Measurements from ENCODE around the gene CEP95.
"Not testable (repeated sequence)": the region's sequence is repeated elsewhere in the genome, so short reads cannot be mapped to it uniquely, and the experiment has no call there.

Gene CEP95, protein sequence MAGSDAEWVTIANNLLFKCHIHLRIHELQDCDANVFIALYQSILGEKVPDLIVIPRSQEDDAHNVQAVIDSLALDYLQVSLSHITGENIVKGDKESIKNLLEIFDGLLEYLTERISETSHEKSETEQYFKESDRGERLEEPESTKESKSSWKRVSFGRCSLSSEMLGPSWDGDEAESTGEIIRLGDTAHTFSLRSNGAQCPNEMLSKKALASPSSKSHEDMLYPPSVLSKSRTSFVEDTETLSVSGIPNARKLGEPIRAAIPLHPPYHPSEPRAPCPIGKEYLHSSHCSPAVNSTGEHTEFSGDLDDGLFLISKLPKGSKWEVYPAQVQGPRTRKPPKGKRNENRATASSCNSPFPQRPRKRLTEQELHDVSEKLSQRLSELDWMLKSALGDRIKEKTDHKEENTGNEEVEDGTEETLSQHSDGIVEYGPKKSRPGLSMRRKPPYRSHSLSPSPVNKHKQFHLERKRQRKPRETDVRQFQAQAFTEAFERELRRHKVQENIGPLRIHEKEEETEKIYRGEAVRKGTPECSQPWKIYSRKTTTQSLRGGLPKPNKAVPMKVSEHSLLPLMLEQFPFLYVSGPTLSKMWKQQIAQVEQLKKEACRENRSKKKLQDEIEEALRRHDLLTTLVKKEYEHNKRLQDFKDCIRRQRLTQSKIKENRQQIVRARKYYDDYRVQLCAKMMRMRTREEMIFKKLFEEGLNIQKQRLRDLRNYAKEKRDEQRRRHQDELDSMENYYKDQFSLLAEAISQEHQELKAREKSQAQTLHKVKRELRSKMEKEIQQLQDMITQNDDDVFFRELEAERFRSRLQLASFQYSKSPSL

DNA sequence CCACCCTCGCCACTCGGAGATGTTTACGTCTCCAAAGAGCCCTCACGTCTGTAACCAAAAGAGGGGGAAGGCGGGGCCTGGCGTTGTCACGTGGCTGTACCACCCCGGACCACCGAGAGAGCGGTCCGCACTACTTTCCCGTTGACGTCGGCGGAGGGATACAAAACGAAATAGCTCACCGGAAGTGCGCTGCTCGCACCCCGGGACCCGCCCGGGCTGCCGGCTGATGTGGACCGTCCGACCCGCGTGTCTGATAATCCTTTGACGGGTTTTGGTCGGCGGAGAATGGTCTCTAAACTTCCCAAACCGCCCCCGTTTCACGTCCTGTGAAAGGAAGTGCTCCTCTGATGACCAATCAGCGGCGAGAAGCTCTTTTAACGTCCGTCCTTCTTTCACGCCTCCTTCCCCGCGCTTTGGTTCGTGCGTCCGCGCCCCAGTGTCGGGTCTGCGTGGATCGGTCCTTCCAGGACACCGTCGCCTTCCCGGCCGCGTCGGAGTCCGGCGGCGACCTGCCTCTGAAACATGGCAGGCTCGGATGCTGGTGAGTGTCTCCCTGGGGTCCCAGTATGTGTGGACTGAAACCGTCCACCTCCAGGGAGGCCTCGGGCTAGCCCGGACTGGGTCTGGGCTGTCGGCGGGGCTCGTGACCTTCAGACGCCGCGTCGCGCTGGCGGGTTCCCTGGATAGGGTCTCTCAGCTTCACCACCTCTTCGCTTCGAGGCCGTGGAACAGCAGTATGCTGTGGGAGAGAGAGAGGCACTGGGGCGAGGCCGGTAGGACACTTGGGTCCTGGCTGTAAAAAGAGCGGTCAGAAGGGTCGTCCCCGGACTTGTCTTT, at the start of gene CEP95:
CEP95 (plus strand) TSS at position 402 of the 837 bp plus-strand sequence; CDS start at position 523, 121 bp downstream.
- DNase-seq: peak; percentile 98

DNA sequence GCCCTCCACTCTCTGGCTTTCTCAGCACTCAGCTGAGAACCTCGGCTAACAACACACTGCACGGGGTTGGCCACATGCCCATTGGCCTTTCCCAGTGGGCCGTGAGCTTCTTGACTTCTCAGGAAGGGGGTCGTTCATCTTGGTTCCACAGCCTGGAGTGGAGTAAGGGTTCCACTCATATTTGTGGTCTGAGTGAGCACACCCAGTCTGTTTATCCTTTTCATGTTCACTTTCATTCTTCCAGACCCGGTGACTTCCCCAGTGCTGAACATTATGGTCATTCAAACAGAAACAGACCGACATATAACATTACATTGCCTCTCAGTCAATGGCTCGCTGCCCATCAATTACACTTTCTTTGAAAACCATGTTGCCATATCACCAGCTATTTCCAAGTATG, 49.6 kb upstream of the CEP95 start:
- no peak for DNase-seq

DNA sequence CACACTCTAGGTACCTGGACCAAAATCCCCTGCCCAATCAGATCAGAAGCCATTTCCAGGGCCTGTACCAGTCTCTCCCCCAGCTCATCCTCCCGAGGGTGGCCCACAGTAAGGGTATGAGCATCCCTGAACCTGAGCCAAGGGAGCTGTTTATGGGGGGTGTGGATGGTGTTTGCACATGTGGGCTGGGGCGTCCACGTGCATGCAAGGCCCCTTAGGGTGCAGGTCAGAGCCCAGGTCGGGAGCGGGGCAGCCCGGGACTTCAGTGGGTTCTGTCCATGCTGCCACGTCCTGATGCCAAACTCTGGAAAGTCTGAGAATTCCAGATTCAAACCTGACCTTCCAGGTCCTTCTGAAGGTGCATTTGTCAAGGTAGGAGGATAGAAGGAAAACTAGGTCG, 48.0 kb upstream of the CEP95 start:
- DNase-seq: no peak

DNA sequence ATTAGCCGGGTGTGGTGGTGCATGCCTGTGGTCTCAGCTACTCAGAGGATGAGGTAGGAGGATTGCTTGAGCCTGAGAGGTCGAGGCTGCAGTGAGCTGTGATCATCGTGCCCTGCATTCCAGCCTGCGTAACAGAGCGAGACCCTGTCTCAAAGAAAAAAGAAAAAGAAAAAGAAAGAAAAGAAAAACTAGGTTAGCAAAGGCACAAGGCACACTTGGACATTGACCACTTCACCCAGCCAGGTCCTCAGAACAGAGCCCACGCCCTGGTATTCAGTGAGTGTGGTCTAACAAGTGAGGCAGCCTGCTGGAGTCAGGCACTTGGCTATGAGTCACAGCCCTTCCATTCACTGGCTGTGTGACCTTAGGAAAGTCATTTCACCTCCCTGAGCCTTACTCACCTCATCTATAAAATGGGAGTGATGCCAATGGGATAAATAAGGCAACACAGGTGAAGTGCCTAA, 47.5 kb upstream of the CEP95 start:
- DNase-seq: no peak

DNA sequence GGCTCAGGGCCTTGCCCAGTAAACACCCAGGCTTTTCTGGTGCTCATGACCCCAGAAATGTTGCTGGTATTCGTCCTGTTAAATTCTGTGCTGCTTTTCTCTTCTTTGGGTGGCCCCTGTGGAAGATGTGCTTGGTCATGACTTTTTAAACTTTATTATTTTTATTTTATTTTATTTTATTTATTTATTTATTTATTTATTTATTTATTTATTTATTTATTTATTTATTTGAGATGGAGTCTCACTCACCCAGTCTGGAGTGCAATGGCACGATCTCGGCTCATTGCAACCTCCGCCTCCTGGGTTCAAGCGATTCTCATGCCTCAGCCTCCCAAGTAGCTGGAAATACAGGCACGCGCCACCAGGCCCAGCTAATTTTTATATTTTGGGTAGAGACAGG, 47.0 kb upstream of the CEP95 start:
- not testable (repeated sequence) for DNase-seq

DNA sequence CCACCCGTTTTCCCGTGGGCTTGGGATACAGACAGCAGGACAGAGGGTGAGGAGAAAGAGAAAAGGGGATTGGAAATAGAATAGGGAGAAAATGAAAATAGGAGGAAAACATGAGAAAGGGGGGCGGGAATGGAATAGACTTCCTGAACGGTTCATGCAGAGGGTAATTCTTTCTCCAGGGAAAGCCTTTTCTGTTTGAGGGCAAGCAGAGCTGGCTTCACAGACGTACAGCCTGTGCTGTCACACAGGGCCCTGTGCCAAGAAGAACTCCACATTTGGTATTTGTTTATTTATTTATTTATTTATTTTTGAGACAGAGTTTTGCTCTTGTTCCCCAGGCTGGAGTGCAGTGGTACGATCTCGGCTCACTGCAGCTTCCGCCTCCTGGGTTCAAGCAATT, 45.8 kb upstream of the CEP95 start:
- DNase-seq: no peak

DNA sequence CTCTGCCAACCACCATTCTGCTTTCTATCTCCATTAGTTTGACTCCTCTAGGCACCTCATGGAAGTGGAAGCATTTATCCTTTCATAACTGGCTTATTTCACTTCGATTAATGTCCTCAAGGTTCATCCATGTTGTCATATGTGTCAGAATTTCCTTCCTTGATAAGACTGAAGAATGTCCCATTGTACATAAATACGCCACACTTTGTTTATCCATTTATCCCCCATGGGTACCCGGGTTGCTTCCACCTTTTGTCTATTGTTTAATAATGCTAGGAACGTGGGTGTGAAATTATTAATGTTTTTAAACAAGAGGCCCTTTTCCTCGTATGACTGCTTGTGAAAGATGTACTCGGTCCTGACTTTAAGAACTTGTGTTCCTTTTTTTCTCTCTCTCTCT, 45.0 kb upstream of the CEP95 start:
- no peak for DNase-seq

DNA sequence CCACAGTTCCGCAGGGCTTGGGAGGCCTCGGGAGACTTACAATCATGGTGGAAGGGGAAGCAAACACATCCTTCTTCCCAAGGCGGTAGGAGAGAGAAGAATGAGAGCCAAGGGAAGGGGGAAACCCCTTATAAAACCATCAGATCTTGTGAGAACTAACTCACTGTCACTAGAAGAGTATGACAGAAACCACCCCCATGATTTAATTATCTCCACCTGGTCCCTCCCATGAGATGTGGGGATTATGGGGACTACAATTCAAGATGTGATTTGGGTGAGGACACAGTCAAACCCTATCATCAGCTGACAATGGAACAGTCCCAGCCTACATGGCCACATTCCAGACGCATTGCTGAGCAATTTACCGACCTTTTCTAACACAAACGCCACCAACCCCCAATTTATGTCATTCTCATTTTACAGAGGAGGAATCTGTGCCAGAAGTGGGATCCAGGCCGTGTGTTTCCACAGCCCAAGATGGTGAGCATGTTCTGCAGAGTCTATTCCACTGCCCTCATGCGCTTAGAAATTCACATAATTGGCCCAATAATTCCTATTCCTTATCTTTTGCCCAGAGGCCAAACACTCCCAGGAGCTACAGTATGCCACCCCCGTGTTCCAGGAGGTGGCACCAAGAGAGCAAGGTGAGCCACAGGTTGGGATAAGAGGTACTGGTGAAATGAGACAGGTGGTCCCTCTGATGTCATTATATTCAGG, 40.6 kb upstream of the CEP95 start:
- no peak for DNase-seq

DNA sequence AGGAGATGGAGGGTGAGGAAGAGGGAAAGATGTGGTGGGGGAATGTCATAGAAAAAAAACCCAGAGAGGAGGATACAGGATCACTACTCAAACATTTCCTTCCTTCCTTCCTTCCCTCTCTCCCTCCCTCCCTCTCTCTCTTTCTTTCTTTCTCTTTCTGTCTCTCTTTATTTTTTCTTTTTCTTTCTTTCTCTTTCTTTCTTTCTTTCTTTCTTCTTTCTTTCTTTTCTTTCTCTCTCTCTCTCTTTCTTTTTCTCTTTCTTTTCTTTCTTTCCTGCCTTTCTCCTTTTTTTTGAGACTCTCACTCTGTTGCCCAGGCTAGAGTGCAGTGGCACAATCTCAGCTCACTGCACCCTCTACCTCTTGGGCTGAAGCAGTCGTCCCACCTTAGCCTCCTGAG, 39.9 kb upstream of the CEP95 start:
- DNase-seq: not testable (repeated sequence)

DNA sequence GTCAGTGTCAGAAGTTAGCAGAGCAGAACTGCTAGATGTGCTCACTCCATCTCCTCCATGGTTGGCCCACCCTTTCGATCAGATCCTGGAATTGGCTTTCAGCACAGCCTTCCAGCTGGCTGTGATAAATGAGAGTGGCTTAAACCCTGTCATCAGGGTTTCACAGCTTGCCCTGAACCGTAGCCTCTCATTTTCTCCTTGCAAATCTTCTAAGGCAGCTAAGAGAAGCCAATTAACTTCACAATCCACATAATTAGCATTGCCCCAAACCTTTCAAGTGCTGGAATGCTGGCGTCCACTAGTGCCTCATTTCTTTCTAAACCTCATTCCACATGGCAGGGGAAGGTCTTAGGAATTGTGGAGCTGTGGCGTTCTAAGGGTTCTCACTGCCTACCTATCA, 36.2 kb upstream of the CEP95 start:
- no peak for DNase-seq

DNA sequence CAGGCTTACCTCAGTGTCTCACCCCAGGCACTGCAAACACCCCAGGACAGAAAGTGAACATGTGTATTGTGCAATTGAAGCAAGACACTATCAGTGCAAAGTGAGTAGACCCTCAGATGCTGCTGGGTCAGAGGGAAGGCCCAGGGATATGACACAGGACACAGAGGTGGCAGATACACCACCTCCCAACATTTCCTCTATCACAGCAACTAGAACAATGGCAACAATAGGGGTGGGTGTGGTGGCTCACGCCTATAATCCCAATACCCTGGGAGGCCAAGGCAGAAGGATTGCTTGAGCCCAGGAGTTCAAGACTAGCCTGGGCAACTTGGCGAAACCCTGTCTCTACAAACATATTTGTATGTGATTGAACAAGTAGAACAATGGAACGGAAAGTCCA, 35.3 kb upstream of the CEP95 start:
- DNase-seq: no peak

DNA sequence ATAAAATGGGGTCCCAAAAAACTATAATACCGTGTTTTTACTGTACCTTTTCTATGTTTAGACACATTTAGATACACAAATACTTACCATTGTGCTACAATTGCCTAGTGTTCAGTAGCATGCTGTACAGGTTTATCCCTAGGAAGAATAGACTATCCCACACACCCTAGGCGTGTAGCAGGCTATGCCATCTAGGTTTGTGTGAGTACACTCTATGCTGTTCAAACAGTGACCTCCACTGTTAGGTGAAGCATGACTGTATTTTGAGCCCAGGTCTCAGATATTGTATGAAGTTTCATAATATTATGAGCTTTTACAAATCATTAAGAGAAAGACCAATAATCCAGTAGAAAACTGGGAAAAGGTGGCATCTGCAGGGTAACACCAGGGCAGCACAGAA, 34.2 kb upstream of the CEP95 start:
- DNase-seq: no peak

DNA sequence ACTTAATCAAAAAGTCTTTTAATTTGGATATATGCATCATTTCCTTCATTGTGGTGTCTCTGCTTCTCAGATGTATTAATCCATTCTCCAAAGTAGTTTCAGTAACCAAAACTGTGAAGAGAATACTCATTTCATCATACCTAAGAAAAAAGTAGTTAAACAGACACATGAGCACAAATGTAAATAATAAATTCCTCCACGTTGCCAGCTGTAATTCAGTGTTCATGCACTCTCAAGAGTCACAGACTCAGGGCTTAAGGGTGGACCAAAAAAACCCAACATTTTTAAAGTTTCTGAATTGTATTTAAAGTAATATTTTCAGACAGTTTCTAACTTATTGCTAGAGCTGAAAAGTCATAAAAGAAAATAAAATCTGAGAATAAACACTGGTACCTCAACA, 28.9 kb upstream of the CEP95 start:
- DNase-seq: no peak

DNA sequence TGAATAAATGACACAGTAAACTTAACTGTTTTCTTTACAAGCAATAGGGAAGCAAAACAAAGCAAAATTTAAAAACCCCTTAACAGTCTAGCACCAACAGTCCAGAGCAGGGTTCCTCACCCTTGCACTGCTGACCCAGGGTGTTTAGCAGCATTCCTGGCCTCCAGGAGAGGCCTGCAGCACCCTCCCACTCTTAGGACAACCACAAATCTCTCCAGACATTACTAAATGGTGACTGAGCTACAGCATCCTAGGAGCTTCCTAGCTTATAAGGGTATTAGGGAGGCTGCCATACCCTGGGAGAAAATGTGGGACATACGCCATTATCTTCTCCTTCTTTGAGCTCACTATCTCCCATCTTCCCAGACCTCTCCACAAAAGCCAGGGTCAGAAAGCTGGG, 25.8 kb upstream of the CEP95 start:
- no peak for DNase-seq

DNA sequence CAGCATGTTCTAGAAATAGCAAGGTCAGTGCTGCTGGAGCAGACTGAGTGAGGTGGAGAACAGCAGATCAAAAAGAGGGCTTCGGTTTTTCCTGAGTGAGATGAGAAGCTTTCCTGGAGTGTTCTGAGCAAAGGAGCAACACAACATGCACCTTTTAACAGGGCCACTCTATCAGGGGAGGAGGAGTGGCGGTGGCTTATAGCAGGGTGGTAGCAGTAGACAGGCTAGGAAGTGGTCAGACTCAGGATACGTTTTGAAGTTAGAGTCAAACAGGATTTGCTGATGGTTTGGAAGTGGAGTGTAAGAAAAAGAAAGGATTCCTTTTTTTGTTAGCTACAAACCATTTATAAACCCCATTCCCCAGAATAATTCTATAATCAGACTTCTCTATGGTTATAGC, 22.4 kb upstream of the CEP95 start:
- DNase-seq: no peak

DNA sequence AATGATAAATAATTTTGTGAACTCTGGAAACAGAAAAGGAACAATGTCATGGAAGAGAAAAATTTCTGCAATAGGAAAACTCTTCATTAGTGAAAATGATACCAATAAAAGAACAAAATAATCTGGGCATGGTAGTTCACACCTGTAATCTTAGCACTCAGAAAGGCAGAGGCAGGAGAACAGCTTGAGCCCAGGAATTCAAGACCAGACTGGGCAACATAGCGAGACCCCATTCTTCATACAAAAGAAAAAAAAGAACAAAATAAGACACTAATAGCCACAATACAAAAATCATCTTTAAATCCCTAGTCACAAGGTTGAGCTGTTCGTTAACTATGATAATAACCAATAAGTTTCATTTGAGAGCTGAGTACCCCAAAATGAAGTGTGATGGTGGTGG, 18.5 kb upstream of the CEP95 start:
- no peak for DNase-seq

DNA sequence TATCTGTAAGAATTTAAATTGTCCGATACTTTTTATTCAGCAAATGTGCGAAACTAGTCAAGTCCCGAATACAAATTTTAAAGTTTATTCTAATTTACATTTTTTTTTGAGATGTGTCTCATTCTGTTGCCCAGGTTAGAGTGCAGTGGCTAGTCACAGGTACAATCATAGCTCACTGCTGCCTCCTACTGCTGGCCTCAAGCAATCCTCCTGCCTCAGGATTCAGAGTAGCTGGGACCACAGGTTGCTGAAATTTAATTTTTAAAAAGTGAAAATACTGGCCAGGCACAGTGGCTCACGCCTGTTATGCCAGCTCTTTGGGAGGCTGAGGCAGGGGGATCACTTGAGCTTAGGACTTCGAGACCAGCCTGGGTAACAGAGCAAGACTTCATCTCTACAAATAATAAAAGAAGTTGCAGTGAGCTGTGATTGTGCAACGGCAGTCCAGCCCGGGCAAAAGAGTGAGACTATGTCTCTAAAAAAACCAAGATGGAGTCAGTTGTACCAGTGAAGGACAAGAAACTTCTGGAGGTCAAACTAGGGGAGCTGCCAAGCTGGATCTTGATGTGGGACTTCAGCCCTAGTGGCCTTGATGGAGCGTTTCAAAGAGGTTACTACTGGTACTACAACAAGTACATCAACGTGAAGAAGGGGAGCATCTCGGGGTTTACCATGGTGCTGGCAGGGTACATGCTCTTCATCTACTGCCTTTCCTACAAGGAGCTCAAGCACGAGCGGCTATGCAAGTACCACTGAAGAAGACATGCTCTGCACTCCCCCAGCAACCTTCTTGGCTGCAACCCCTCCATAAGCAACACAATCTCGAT, 15.5 kb upstream of the CEP95 start:
- peak; percentile 79 for DNase-seq

DNA sequence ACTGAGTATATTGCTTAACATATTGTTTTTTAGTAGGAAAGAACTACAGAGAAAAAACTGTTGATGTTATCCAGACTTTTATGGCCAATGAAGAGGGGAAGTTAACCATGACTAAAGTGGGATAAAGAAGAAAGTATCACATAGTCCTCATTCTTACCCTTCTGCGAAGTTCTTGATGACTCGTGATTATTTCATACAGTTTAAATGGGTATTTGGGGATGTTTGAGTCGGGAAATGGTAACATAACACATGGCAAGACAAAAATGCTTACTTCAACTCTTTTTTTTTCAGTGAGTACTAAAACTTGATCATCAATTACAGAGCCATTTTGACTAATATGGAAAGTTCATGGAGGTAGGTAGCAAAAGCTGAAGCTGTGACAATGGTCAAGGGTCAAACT, 14.8 kb upstream of the CEP95 start:
- DNase-seq: no peak

DNA sequence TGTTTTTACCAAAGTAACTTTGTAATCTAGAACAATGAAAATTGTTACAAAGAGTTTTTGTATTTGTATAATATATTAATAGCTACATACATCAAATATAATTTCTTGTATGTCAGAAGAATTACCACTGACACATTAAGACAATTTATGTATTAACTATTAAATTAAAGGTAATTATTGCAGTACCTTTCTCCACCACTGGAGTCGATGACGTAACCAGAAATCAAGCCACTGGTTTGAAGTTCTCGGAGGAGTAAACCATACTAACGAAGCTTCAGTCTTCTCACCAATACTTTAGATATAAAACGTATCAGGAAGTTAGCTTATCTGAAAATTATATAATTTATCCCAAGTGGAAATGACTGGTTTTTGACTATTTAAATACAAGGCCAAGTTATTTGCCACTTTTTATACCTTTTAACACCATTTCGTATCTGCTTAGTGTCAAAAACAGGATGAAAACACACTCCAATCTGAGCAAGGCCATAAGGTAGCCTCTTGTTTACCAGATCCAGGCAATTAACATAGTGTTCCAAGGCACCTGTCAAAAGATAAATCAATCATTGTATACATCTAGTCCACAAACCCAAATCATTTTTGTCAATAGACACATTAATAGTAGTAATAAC, 14.2 kb upstream of the CEP95 start:
- peak; percentile 77 for DNase-seq

DNA sequence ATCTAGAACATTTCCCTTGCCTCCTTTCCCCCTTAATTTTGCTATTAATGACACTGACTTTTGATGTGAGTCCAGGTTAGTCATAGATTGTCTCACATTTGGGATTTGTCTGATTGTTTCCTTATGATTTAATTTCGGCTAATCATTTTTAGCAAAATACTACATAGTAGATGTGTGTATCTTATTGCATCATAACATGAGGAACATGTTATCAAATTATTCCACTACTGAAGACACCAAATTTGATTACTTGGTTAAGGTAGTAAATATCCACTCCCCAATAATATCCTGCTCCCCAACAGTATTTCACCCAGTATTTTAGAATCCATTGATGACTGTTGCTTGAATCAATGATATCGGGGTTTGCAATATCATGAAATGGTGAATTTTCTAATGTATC, 12.7 kb upstream of the CEP95 start:
- DNase-seq: no peak

DNA sequence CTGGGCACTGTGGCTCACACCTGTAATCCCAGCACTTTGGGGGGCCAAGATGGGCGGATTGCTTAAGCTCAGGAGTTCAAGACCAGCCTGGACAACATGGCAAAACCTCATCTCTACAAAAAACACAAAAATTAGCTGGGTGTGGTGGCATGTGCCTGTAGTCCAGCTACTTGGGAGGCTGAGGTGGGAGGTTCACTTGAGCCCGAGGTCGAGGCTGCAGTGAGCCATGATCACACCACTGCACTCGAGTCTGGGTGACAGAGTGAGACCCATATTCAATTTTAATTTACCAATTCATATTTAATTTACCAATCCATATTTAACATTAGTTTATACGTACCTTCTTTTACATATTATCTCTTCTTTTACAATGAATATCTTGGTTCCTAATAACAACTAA, 11.5 kb upstream of the CEP95 start:
- not testable (repeated sequence) for DNase-seq

All from hematopoietic multipotent progenitor cell treated with erythropoietin and hydrocortisone succinate and interleukin-3 and kit ligand, for 6 days (in vitro differentiated cells).